GM19099 (cell line): ENCODE results near the gene CTRL.
A peak's percentile ranks its signal among the peaks of the same experiment; 100 is the strongest.

ENCODE experiments used
- POLR2A ChIP-seq: IDR thresholded peaks from 3 replicates; pipeline ENCODE4 v1.6.1; 2011; ENCODE audit warnings: low read depth; ENCODE audit not compliant: insufficient read length; ENCODE audit errors: extremely low read depth

The CTRL gene

GRCh38 chr16:67931712-67932461 is at the start of gene CTRL:
Gene CTRL, minus strand, starts transcription at chr16:67931862. Its CDS starts 10 bp downstream, at chr16:67931852.
- TF ChIP-seq POLR2A = no peak

GRCh38 chr16:67979955-67980678 is 48.5 kb upstream of the CTRL start, which contains the start of gene DPEP3:
Gene DPEP3, minus strand, starts transcription at chr16:67980499. Its CDS starts 119 bp downstream, at chr16:67980380.
- TF ChIP-seq POLR2A = no peak

- TF ChIP-seq POLR2A = no peak
Observed at GRCh38 chr16:67977469-67978227, 46.0 kb upstream of the CTRL start.

- no peak for TF ChIP-seq POLR2A
Observed at GRCh38 chr16:67977005-67977404, 45.3 kb upstream of the CTRL start.

GRCh38 chr16:67976205-67976604 is 44.5 kb upstream of the CTRL start:
- no peak for TF ChIP-seq POLR2A

GRCh38 chr16:67975321-67976105 is 43.9 kb upstream of the CTRL start:
- TF ChIP-seq POLR2A = no peak

GRCh38 chr16:67971111-67971510 is 39.4 kb upstream of the CTRL start:
- no peak for TF ChIP-seq POLR2A

GRCh38 chr16:67969254-67970039 is 37.8 kb upstream of the CTRL start:
- no peak for TF ChIP-seq POLR2A

GRCh38 chr16:67968400-67969253 is 37.0 kb upstream of the CTRL start, which contains the start of gene SLC12A4:
Gene SLC12A4, minus strand, starts transcription at chr16:67968637. Its CDS starts 84 bp downstream, at chr16:67968553.
- peak; percentile 60 for TF ChIP-seq POLR2A

- TF ChIP-seq POLR2A = no peak
Observed at GRCh38 chr16:67967958-67968399, 36.3 kb upstream of the CTRL start.

GRCh38 chr16:67967183-67967957 is 35.7 kb upstream of the CTRL start:
- no peak for TF ChIP-seq POLR2A
